ENCODE measurements around the gene MYO7A. TPM values are rescaled to one million over a fixed set of nuclear protein-coding genes. Genes with fewer than 3 reads are reported as not detected.

The MYO7A gene
- total and polyA plus RNA-seq, 2 experiments from 2014 or later: not detected

GRCh38 chr11:77159937-77160495 lies 32.0 kb downstream of the MYO7A start:
- Histone ChIP-seq H3K9me2 (ENCODE audit: insufficient read depth) (no peaks in the 10 kb centered on the region), H3F3A (ENCODE audit: insufficient read depth) (no peaks in the 10 kb centered on the region), H3K4me1 (ENCODE audit: insufficient read depth) (no peaks in the 10 kb centered on the region), H4K20me1 (ENCODE audit: insufficient read depth) (no peaks in the 10 kb centered on the region), H3K4me2 (ENCODE audit: unreplicated experiment) (no peak overlapping the region), H3K27me3 (replicated peaks; ENCODE audit: insufficient read depth) (no peaks in the 10 kb centered on the region; the same call in none of the 2 replicates), H3K27ac (no peak overlapping the region), H3K9ac (no peak overlapping the region), H3K9me3 (ENCODE audit: low read depth) (no peaks in the 10 kb centered on the region), H3K79me2 (ENCODE audit: insufficient read depth) (no peaks in the 10 kb centered on the region), H3K36me3 (ENCODE audit: low read depth) (no peaks in the 10 kb centered on the region), H2AFZ (no peak overlapping the region), H3K4me3 (no peak overlapping the region)
- DNase-seq: no peak
- no peak for TF ChIP-seq EZH2phosphoT487 (IDR thresholded peaks at IDR 0.05; ENCODE audit: insufficient read depth, low read depth)
- no peak for TF ChIP-seq EZH2 (IDR thresholded peaks at IDR 0.05; ENCODE audit: insufficient read depth, poor library complexity, severe bottlenecking)
- WGBS, 2 experiments (ENCODE audit: low coverage in 1 of 2, low lambda C conversion rate in 2 of 2, missing lambda C conversion rate in 2 of 2): 74 to 86% methylated on average over 13 to 20 of the region's 20 CpGs
- in situ Hi-C loops (cut with MboI): no loop called here

- no peak overlapping the region for H3K4me2 ChIP-seq (ENCODE audit: unreplicated experiment)
- 62 to 68% methylated on average over 6 of the region's 6 CpGs for WGBS, 2 experiments (ENCODE audit: low coverage in 1 of 2, low lambda C conversion rate in 2 of 2, missing lambda C conversion rate in 2 of 2)
- H3K27ac ChIP-seq: no peak overlapping the region
- H3K9me3 ChIP-seq (ENCODE audit: low read depth): no peaks in the 10 kb centered on the region
- no peaks in the 10 kb centered on the region for H4K20me1 ChIP-seq (ENCODE audit: insufficient read depth)
- H3K4me1 ChIP-seq (ENCODE audit: insufficient read depth): no peaks in the 10 kb centered on the region
- H3K9ac ChIP-seq: no peak overlapping the region
- TF ChIP-seq EZH2 (IDR thresholded peaks at IDR 0.05; ENCODE audit: insufficient read depth, poor library complexity, severe bottlenecking) (no peak), EZH2phosphoT487 (IDR thresholded peaks at IDR 0.05; ENCODE audit: insufficient read depth, low read depth) (no peak)
- H3K27me3 ChIP-seq (replicated peaks; ENCODE audit: insufficient read depth): no peaks in the 10 kb centered on the region; the same call in none of the 2 replicates
- no peaks in the 10 kb centered on the region for H3K9me2 ChIP-seq (ENCODE audit: insufficient read depth)
- no peak overlapping the region for H3K4me3 ChIP-seq
- no peaks in the 10 kb centered on the region for H3K36me3 ChIP-seq (ENCODE audit: low read depth)
- no peaks in the 10 kb centered on the region for H3K79me2 ChIP-seq (ENCODE audit: insufficient read depth)
- H2AFZ ChIP-seq: no peak overlapping the region
- no peak for DNase-seq
- H3F3A ChIP-seq (ENCODE audit: insufficient read depth): no peaks in the 10 kb centered on the region
- in situ Hi-C loops (cut with MboI): no loop called here
These were observed 35.2 kb downstream of the MYO7A start for GRCh38 chr11:77163271-77163670.

GRCh38 chr11:77165066-77165465 lies 37.0 kb downstream of the MYO7A start:
- 49 to 54% methylated on average over 5 of the region's 5 CpGs for WGBS, 2 experiments (ENCODE audit: low coverage in 1 of 2, low lambda C conversion rate in 2 of 2, missing lambda C conversion rate in 2 of 2)
- Histone ChIP-seq H3K9me2 (ENCODE audit: insufficient read depth) (no peaks in the 10 kb centered on the region), H3K27me3 (replicated peaks; ENCODE audit: insufficient read depth) (no peaks in the 10 kb centered on the region; the same call in none of the 2 replicates), H3F3A (ENCODE audit: insufficient read depth) (no peaks in the 10 kb centered on the region), H2AFZ (no peak overlapping the region), H3K27ac (no peak overlapping the region), H3K36me3 (ENCODE audit: low read depth) (no peaks in the 10 kb centered on the region), H3K9ac (no peak overlapping the region), H3K4me3 (no peak overlapping the region), H3K4me2 (ENCODE audit: unreplicated experiment) (no peak overlapping the region), H3K9me3 (ENCODE audit: low read depth) (no peaks in the 10 kb centered on the region), H4K20me1 (ENCODE audit: insufficient read depth) (no peaks in the 10 kb centered on the region), H3K4me1 (ENCODE audit: insufficient read depth) (no peaks in the 10 kb centered on the region), H3K79me2 (ENCODE audit: insufficient read depth) (no peaks in the 10 kb centered on the region)
- no peak for DNase-seq
- in situ Hi-C loops (cut with MboI): no loop called here
- TF ChIP-seq EZH2phosphoT487 (IDR thresholded peaks at IDR 0.05; ENCODE audit: insufficient read depth, low read depth) (no peak), EZH2 (IDR thresholded peaks at IDR 0.05; ENCODE audit: insufficient read depth, poor library complexity, severe bottlenecking) (no peak)

GRCh38 chr11:77166021-77166420 lies 38.0 kb downstream of the MYO7A start:
- no peaks in the 10 kb centered on the region for H3K9me2 ChIP-seq (ENCODE audit: insufficient read depth)
- 70% methylated on average over 8 of the region's 8 CpGs for WGBS, 2 experiments (ENCODE audit: low coverage in 1 of 2, low lambda C conversion rate in 2 of 2, missing lambda C conversion rate in 2 of 2)
- in situ Hi-C loops (cut with MboI): no loop called here

More at GRCh38 chr11:77166021-77166420, 38.0 kb downstream of the MYO7A start:
- H3F3A ChIP-seq (ENCODE audit: insufficient read depth): no peaks in the 10 kb centered on the region
- no peaks in the 10 kb centered on the region for H3K36me3 ChIP-seq (ENCODE audit: low read depth)
- no peak for TF ChIP-seq EZH2 (IDR thresholded peaks at IDR 0.05; ENCODE audit: insufficient read depth, poor library complexity, severe bottlenecking)
- TF ChIP-seq EZH2phosphoT487 (IDR thresholded peaks at IDR 0.05; ENCODE audit: insufficient read depth, low read depth): no peak
- H3K27ac ChIP-seq: no peak overlapping the region
- H3K79me2 ChIP-seq (ENCODE audit: insufficient read depth): no peaks in the 10 kb centered on the region
- no peak for DNase-seq
- no peak overlapping the region for H3K4me3 ChIP-seq
- H3K27me3 ChIP-seq (replicated peaks; ENCODE audit: insufficient read depth): no peaks in the 10 kb centered on the region; the same call in none of the 2 replicates
- no peaks in the 10 kb centered on the region for H3K4me1 ChIP-seq (ENCODE audit: insufficient read depth)
- H2AFZ ChIP-seq: no peak overlapping the region
- no peak overlapping the region for H3K4me2 ChIP-seq (ENCODE audit: unreplicated experiment)
- no peaks in the 10 kb centered on the region for H4K20me1 ChIP-seq (ENCODE audit: insufficient read depth)
- no peaks in the 10 kb centered on the region for H3K9me3 ChIP-seq (ENCODE audit: low read depth)
- H3K9ac ChIP-seq: no peak overlapping the region
